Activated naive CD4-positive, alpha-beta T cell treated with anti-CD3 and anti-CD28 coated beads, Interleukin-2, amount 50 U/mL, for 16 hours (primary cell): ENCODE results near the gene SMG6.
"Not testable (repeated sequence)": the region's sequence is repeated elsewhere in the genome, so short reads cannot be mapped to it uniquely, and the experiment has no call there.

ENCODE experiments used
- DNase-seq: peaks from one replicate; pipeline ENCODE4 v3.0.0-alpha.2; 2020

Gene SMG6

GRCh38 chr17:2303204-2304188 is at the start of gene SMG6, which contains the start of gene SRR:
Gene SMG6, minus strand, starts transcription at chr17:2303785. Its CDS starts 65 bp downstream, at chr17:2303720.
Gene SRR, plus strand, starts transcription at chr17:2303950. Its CDS starts 11,611 bp downstream, at chr17:2315561.
- peak; percentile 96 for DNase-seq

- DNase-seq: no peak
Observed at GRCh38 chr17:2351269-2351668, 47.7 kb upstream of the SMG6 start.

GRCh38 chr17:2347805-2348685 is 44.5 kb upstream of the SMG6 start:
- no peak for DNase-seq

- no peak for DNase-seq
Observed at GRCh38 chr17:2346475-2346874, 42.9 kb upstream of the SMG6 start.

GRCh38 chr17:2344528-2344927 is 40.9 kb upstream of the SMG6 start:
- DNase-seq: no peak

- DNase-seq: no peak
Observed at GRCh38 chr17:2343421-2343820, 39.8 kb upstream of the SMG6 start.

- no peak for DNase-seq
Observed at GRCh38 chr17:2338315-2338657, 34.7 kb upstream of the SMG6 start.

- peak; percentile 55 for DNase-seq
Observed at GRCh38 chr17:2337544-2338314, 34.1 kb upstream of the SMG6 start.

GRCh38 chr17:2336852-2337543 is 33.4 kb upstream of the SMG6 start, which contains the start of gene SGSM2:
Gene SGSM2, plus strand, starts transcription at chr17:2337501. Its CDS starts 188 bp downstream, at chr17:2337689.
- peak; percentile 80 for DNase-seq

GRCh38 chr17:2336215-2336851 is 32.7 kb upstream of the SMG6 start, which contains the start of gene TSR1:
Gene TSR1, minus strand, starts transcription at chr17:2336457. Its CDS starts 30 bp downstream, at chr17:2336427.
- peak; percentile 92 for DNase-seq

- no peak for DNase-seq
Observed at GRCh38 chr17:2335726-2336214, 32.2 kb upstream of the SMG6 start.

GRCh38 chr17:2331303-2331702 is 27.7 kb upstream of the SMG6 start:
- DNase-seq: no peak

GRCh38 chr17:2323629-2324314 is 20.2 kb upstream of the SMG6 start:
- DNase-seq: no peak

- DNase-seq: no peak
Observed at GRCh38 chr17:2321399-2321798, 17.8 kb upstream of the SMG6 start.

GRCh38 chr17:2319051-2319450 is 15.5 kb upstream of the SMG6 start:
- no peak for DNase-seq

- DNase-seq: no peak
Observed at GRCh38 chr17:2317796-2318195, 14.2 kb upstream of the SMG6 start.

GRCh38 chr17:2316916-2317205 is 13.3 kb upstream of the SMG6 start:
- DNase-seq: not testable (repeated sequence)

- DNase-seq: no peak
Observed at GRCh38 chr17:2312736-2313135, 9.2 kb upstream of the SMG6 start.

- no peak for DNase-seq
Observed at GRCh38 chr17:2309338-2310154, 6.0 kb upstream of the SMG6 start.

- DNase-seq: no peak
Observed at GRCh38 chr17:2304931-2305330, 1.3 kb upstream of the SMG6 start.
